Effector memory CD8-positive, alpha-beta T cell (primary cell): ENCODE data around the gene KMT2C.
"Not testable (repeated sequence)": the region's sequence is repeated elsewhere in the genome, so short reads cannot be mapped to it uniquely, and the experiment has no call there.

Source experiments
- ATAC-seq: fragments of 150-1000 bp; cut with Tn5 transposase; replicated peaks from 2 replicates; pipeline ENCODE4 v1.10.0; 2021; ENCODE audit warnings: mild to moderate bottlenecking, moderate library complexity
- DNase-seq, 3 experiments: peaks; one replicate each; pipeline ENCODE4 v3.0.0; 2021
- H3K27ac Mint-ChIP-seq, 2 donors: one replicate each; pipeline ENCODE4 v1.8.0; 2022; ENCODE audit warnings: mild to moderate bottlenecking in 2 of 2, mixed read lengths in 2 of 2, moderate library complexity in 2 of 2
- H3K27me3 Mint-ChIP-seq, 2 donors: one replicate each; pipeline ENCODE4 v1.8.0; 2022; ENCODE audit warnings: mixed read lengths in 2 of 2
- H3K36me3 Mint-ChIP-seq: one replicate; pipeline ENCODE4 v1.8.0; 2022; ENCODE audit warnings: mild to moderate bottlenecking, moderate library complexity, mixed read lengths; ENCODE audit not compliant: insufficient read depth
- H3K4me1 Mint-ChIP-seq, 2 donors: one replicate each; pipeline ENCODE4 v1.8.0; 2022; ENCODE audit warnings: low read depth in 2 of 2, mixed read lengths in 2 of 2
- H3K4me3 Mint-ChIP-seq, 2 donors: one replicate each; pipeline ENCODE4 v1.8.0; 2022; ENCODE audit warnings: mild to moderate bottlenecking in 2 of 2, mixed read lengths in 2 of 2, moderate library complexity in 2 of 2
- H3K9me3 Mint-ChIP-seq, 2 donors: one replicate each; pipeline ENCODE4 v1.8.0; 2022; ENCODE audit warnings: mixed read lengths in 2 of 2

Gene KMT2C

GRCh38 chr7:152380931-152381578, 54.7 kb downstream of the KMT2C start:
- H3K27me3 Mint-ChIP-seq, H3K4me3 Mint-ChIP-seq, H3K36me3 Mint-ChIP-seq, H3K27ac Mint-ChIP-seq, DNase-seq, ATAC-seq, H3K9me3 Mint-ChIP-seq: not testable (repeated sequence)
- peaks cover 29 to 44% of the 10 kb centered on the region in 2 donors for H3K4me1 Mint-ChIP-seq

GRCh38 chr7:152378497-152378896, 57.3 kb downstream of the KMT2C start:
- DNase-seq, ATAC-seq, H3K4me3 Mint-ChIP-seq, H3K27me3 Mint-ChIP-seq, H3K9me3 Mint-ChIP-seq, H3K27ac Mint-ChIP-seq: not testable (repeated sequence)
- H3K36me3 Mint-ChIP-seq: peaks cover 19% of the 10 kb centered on the region
- peaks cover 30 to 47% of the 10 kb centered on the region in 2 donors for H3K4me1 Mint-ChIP-seq

- peak overlapping the region in 1 of 2 donors; percentile 15 for H3K4me3 Mint-ChIP-seq
- not testable (repeated sequence) for H3K27ac Mint-ChIP-seq, H3K27me3 Mint-ChIP-seq, DNase-seq, H3K9me3 Mint-ChIP-seq, ATAC-seq
- H3K36me3 Mint-ChIP-seq: peaks cover 19% of the 10 kb centered on the region
- H3K4me1 Mint-ChIP-seq: peaks cover 38 to 60% of the 10 kb centered on the region in 2 donors
Measured at GRCh38 chr7:152376716-152377484, 58.9 kb downstream of the KMT2C start.

GRCh38 chr7:152370297-152370696, 65.5 kb downstream of the KMT2C start:
- peak overlapping the region in 1 of 2 donors; percentile 68 for H3K27ac Mint-ChIP-seq
- no peak overlapping the region for H3K4me3 Mint-ChIP-seq
- peaks cover 19% of the 10 kb centered on the region for H3K36me3 Mint-ChIP-seq
- H3K27me3 Mint-ChIP-seq: no peaks in the 10 kb centered on the region
- DNase-seq: no peak
- peaks cover 38 to 59% of the 10 kb centered on the region in 2 donors for H3K4me1 Mint-ChIP-seq
- no peak for ATAC-seq
- H3K9me3 Mint-ChIP-seq: peaks cover 0 to 5% of the 10 kb centered on the region in 2 donors

- no peaks in the 10 kb centered on the region for H3K27me3 Mint-ChIP-seq
- DNase-seq (no peak), ATAC-seq (no peak)
- peaks cover 0 to 5% of the 10 kb centered on the region in 2 donors for H3K9me3 Mint-ChIP-seq
- H3K36me3 Mint-ChIP-seq: peaks cover 16% of the 10 kb centered on the region
- peak overlapping the region in 1 of 2 donors; percentile 68 for H3K27ac Mint-ChIP-seq
- peaks cover 35 to 66% of the 10 kb centered on the region in 2 donors for H3K4me1 Mint-ChIP-seq
- peak overlapping the region in 1 of 2 donors; percentile 18 for H3K4me3 Mint-ChIP-seq
Measured at GRCh38 chr7:152369518-152369917, 66.3 kb downstream of the KMT2C start.

GRCh38 chr7:152367170-152367569, 68.6 kb downstream of the KMT2C start:
- no peaks in the 10 kb centered on the region for H3K27me3 Mint-ChIP-seq
- H3K27ac Mint-ChIP-seq: peak overlapping the region in 1 of 2 donors; percentile 38
- H3K4me1 Mint-ChIP-seq: peaks cover 45 to 72% of the 10 kb centered on the region in 2 donors
- no peak overlapping the region for H3K4me3 Mint-ChIP-seq
- peaks cover 0 to 3% of the 10 kb centered on the region in 2 donors for H3K9me3 Mint-ChIP-seq
- DNase-seq (no peak), ATAC-seq (no peak)
- peaks cover 16% of the 10 kb centered on the region for H3K36me3 Mint-ChIP-seq

- Mint-ChIP-seq H3K27ac (peak overlapping the region; percentile 1 to 38), H3K9me3 (peaks cover 0 to 3% of the 10 kb centered on the region in 2 donors), H3K4me3 (no peak overlapping the region), H3K27me3 (no peaks in the 10 kb centered on the region), H3K4me1 (peaks cover 48 to 74% of the 10 kb centered on the region in 2 donors), H3K36me3 (peaks cover 15% of the 10 kb centered on the region)
- DNase-seq (no peak), ATAC-seq (no peak)
Measured at GRCh38 chr7:152366662-152367061, 69.1 kb downstream of the KMT2C start.

GRCh38 chr7:152365982-152366603, 69.7 kb downstream of the KMT2C start:
- Mint-ChIP-seq H3K27me3 (no peaks in the 10 kb centered on the region), H3K36me3 (peaks cover 10% of the 10 kb centered on the region), H3K9me3 (peaks cover 0 to 1% of the 10 kb centered on the region in 2 donors), H3K4me3 (no peak overlapping the region), H3K27ac (peak overlapping the region; percentile 1 to 38), H3K4me1 (peaks cover 46 to 70% of the 10 kb centered on the region in 2 donors)
- DNase-seq: no peak
- ATAC-seq: no peak

- Mint-ChIP-seq H3K4me1 (peaks cover 41 to 56% of the 10 kb centered on the region in 2 donors), H3K4me3 (peak overlapping the region in 1 of 2 donors; percentile 33), H3K9me3 (peaks cover 0 to 1% of the 10 kb centered on the region in 2 donors), H3K27me3 (no peaks in the 10 kb centered on the region), H3K27ac (peak overlapping the region in 1 of 2 donors; percentile 30), H3K36me3 (peaks cover 16% of the 10 kb centered on the region)
- no peak for ATAC-seq
- no peak for DNase-seq
Measured at GRCh38 chr7:152363798-152364197, 72.0 kb downstream of the KMT2C start.

GRCh38 chr7:152362128-152362926, 73.5 kb downstream of the KMT2C start:
- no peaks in the 10 kb centered on the region for H3K27me3 Mint-ChIP-seq
- DNase-seq (no peak), ATAC-seq (no peak)
- H3K27ac Mint-ChIP-seq: peak overlapping the region in 1 of 2 donors; percentile 69
- H3K9me3 Mint-ChIP-seq: peaks cover 0 to 1% of the 10 kb centered on the region in 2 donors
- H3K4me1 Mint-ChIP-seq: peaks cover 36 to 46% of the 10 kb centered on the region in 2 donors
- peaks cover 17% of the 10 kb centered on the region for H3K36me3 Mint-ChIP-seq
- no peak overlapping the region for H3K4me3 Mint-ChIP-seq

- DNase-seq (no peak), ATAC-seq (no peak)
- H3K27ac Mint-ChIP-seq: peak overlapping the region in 1 of 2 donors; percentile 45
- H3K4me1 Mint-ChIP-seq: peaks cover 11 to 28% of the 10 kb centered on the region in 2 donors
- H3K27me3 Mint-ChIP-seq: no peaks in the 10 kb centered on the region
- no peaks in the 10 kb centered on the region for H3K9me3 Mint-ChIP-seq
- H3K4me3 Mint-ChIP-seq: no peak overlapping the region
- peaks cover 42% of the 10 kb centered on the region for H3K36me3 Mint-ChIP-seq
Measured at GRCh38 chr7:152355474-152356057, 80.2 kb downstream of the KMT2C start.

GRCh38 chr7:152354061-152354460, 81.7 kb downstream of the KMT2C start:
- H3K4me3 Mint-ChIP-seq: no peak overlapping the region
- DNase-seq: no peak

More at GRCh38 chr7:152354061-152354460, 81.7 kb downstream of the KMT2C start:
- Mint-ChIP-seq H3K36me3 (peaks cover 43% of the 10 kb centered on the region), H3K27ac (peak overlapping the region in 1 of 2 donors; percentile 45), H3K4me1 (peaks cover 9 to 28% of the 10 kb centered on the region in 2 donors), H3K27me3 (no peaks in the 10 kb centered on the region), H3K9me3 (no peaks in the 10 kb centered on the region)
- no peak for ATAC-seq
